HG03196 (cell line): Measurements from ENCODE around the gene ZNF668.
"Not testable (repeated sequence)": the region's sequence is repeated elsewhere in the genome, so short reads cannot be mapped to it uniquely, and the experiment has no call there.

ENCODE experiments used
- ATAC-seq: cut with Tn5 transposase; IDR thresholded peaks from one replicate; pipeline ENCODE4 v1.9.1; 2021; ENCODE audit not compliant: unreplicated experiment

The ZNF668 gene

DNA sequence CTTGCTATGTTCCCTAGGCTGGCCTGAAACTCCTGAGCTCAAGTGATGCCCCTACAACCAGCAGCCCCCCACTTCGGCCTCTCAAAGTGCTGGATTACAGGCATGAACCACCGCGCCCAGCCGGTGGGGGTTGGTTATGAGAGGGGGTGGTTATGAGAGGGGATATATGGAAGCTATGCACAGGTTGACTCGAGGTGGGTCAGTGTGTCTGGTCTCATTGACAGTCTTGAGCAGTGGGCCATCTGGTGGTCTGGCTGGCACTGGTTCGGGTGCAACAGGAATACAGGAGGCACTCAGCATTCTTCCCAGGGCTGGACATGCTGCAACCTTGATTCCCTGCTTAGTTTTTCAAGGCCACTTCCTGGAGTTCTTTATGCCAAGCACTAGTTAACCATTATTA is 58.0 kb downstream of the ZNF668 start:
- no peak for ATAC-seq

- ATAC-seq: not testable (repeated sequence)
Measured at GRCh38 chr16:31013292-31013691, 60.7 kb downstream of the ZNF668 start.

GRCh38 chr16:31011815-31012214 is 62.2 kb downstream of the ZNF668 start:
- ATAC-seq: not testable (repeated sequence)
